ENCODE data around the gene MARCHF6. TPM values are rescaled to one million over a fixed set of nuclear protein-coding genes. Genes with fewer than 3 reads are reported as not detected.
"Not testable (repeated sequence)": the region's sequence is repeated elsewhere in the genome, so short reads cannot be mapped to it uniquely, and the experiment has no call there.

Gene MARCHF6
- total RNA-seq, 1 donor from 2014 or later = 43.9 TPM

DNA sequence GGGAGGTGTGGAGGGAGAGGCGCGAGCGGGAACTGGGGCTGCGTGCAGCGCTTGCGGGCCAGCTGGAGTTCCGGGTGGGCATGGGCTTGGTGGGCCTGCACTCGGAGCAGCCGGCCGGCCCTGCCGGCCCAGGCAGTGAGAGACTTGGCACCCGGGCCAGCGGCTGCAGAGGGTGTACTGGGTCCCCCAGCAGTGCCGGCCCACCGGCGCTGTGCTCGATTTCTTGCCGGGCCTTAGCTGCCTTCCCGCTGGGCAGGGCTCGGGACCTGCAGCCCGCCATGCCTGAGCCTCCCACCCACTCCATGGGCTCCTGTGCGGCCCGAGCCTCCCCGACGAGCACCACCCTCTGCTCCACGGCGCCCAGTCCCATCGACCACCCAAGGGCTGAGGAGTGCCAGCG is 21.7 kb downstream of the MARCHF6 start:
- DNase-seq (ENCODE audit: low read depth, low spot score) = not testable (repeated sequence)

DNA sequence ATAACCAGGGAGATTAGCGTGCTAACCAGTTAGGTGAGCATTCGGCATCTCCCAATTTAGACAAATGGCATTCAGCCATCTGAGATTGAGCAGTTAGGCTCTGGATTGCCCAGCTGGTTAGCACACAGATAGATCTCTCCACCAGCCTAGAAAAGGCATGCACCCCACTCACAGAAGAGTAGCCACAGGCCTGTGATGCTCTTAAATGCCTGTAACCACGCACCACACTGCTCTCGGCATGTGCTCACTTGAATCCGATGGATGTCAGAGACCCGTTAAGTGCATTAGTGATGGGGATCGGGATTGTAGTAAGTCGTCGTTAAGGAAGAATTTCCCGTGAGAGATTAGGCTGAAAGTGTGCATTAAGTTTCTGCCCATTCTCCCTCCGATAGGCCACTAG is 23.0 kb downstream of the MARCHF6 start:
- no peak for DNase-seq (ENCODE audit: low read depth, low spot score)

DNA sequence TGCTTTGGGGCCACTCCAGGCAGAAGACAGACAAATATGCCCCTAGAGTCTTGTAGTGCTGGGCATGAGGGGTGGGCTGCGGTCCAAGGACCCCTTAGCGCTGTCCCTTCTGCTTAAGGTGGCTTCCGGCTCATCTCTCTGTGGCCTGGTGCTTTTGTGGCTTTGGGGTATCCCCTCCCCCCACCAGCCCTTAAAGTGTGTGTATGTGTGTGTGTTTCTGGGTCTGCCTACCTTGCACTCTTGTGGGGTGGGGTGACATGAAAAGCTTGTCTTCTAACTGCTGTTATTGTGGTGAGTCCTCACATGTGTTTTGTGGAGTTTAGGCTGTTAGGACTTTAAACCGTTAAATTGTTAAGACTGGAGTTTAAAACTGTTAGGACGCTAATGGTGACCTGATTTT is 23.6 kb downstream of the MARCHF6 start:
- DNase-seq (ENCODE audit: low read depth, low spot score) = no peak

DNA sequence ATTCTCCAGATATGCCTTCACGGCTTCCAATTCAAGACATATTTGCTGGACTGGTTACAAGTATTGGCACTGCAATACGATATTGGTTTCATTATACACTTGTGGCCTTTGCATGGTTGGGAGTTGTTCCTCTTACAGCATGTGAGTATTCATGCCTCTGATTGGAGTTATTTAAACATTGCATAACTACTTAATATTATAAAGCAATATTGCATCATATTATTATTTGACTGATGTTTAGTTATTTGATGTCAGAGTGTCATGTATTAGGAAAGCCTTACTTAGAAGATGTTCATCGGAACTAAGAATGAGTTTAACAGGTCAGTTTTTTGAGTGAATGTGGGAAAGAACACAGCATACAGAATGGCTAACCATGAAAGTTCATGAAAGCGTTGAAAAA is 28.3 kb downstream of the MARCHF6 start:
- no peak for DNase-seq (ENCODE audit: low read depth, low spot score)

DNA sequence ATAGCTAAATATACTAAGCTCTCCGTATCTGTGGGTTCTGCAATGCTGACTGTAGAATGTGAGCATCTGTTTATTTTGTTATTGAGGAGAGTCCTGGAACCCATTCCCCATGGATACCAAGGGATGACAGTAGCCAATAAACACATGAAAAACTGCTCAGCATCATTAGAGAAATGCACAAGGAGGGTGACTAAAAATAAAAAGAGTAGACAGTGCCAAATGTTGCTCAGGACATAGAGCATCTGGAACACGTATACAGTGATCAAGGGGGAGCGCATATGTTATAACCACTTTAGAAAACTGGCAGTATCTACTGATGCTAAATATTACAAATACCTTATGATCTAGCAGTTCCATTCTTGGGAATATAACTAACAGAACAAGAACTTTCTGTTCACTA is 31.0 kb downstream of the MARCHF6 start:
- no peak for DNase-seq (ENCODE audit: low read depth, low spot score)

DNA sequence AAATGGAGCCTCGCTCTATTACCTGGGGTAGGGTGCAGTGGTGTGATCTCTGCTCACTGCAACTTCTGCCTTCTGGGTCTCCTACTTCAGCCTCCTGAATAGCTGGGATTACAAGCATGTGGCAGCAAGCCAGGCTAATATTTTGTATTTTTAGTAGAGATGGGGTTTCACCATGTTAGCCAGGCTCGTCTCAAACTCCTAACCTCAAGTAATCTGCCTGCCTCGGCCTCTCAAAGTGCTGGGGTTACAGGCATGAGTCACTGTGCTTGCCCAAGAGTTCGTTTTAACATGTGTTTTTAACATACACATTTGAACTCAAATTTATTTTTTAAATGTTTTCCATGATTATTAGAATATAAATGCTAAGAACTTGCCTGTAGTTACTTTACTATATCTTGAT is 34.2 kb downstream of the MARCHF6 start:
- DNase-seq (ENCODE audit: low read depth, low spot score) = no peak

DNA sequence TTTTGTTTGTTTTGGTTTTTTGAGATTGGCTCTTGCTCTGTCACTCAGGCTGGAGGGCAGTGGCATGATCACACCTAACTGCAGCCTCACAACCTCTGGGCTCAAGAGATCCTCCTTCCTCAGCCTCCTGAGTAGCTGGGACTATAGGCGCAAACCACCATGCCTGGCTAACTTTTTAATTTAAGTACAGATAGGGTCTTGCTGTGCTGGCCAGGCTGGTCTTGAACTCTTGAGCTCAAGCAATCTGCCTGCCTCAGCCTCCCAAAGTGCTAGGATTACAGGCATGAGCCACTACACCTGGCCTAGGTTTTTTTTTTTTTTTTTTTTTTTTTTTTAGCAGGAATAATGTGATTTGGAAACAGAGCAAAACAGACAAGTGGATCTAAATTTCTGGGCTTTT is 37.6 kb downstream of the MARCHF6 start:
- no peak for DNase-seq (ENCODE audit: low read depth, low spot score)

DNA sequence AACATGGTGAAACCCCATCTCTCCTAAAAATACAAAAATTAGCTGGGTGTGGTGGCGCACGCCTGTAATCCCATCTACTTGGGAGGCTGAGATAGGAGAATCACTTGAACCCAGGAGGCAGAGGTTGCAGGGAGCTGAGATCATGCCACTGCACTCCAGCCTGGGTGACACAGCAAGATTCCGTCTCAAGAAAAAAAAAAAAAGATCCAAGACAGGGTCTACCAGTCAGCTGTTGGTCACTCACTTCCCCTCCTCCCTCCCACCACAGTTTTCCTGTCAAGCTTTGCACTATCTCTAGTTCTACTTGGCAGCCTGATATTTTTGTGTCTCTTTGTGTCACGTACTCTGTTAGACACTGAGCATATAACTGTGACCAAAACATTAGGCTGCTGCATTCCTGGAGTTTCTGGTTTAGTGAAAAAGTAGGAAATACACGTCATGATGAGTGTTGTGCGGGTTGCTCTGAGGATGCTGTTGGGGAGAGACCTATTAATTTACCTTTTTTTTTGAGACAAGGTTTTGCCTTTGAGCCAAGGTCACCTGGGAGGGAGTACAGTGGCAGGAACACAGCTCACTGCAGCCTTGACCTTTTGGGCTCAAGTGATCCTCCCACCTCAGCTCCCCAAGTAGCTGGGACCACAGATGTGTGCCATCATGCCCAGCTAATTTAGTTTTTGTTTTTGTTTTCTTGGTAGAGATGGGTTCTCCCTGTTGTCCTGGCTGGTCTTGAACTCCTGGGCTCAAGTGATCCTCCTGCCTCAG is 39.3 kb downstream of the MARCHF6 start:
- not testable (repeated sequence) for DNase-seq (ENCODE audit: low read depth, low spot score)

DNA sequence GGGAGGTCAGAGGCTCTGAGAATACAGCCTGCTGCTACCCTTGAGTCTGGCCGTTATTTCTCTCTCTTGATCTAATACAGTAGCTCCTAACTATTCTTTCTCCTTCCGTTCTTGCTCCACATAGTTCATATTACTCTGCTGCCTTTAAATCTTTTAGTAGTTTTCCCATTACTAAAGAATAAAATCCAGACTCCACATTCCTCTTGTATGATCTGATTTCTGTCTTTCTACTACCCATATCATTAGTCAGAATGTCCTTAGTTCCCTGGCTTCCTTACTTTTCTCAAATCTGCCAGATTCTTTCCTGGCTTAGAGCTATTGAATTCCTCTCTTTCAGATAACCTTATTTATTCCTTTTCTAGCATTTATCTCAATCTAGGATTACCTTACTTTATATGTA is 40.0 kb downstream of the MARCHF6 start:
- DNase-seq (ENCODE audit: low read depth, low spot score) = no peak

DNA sequence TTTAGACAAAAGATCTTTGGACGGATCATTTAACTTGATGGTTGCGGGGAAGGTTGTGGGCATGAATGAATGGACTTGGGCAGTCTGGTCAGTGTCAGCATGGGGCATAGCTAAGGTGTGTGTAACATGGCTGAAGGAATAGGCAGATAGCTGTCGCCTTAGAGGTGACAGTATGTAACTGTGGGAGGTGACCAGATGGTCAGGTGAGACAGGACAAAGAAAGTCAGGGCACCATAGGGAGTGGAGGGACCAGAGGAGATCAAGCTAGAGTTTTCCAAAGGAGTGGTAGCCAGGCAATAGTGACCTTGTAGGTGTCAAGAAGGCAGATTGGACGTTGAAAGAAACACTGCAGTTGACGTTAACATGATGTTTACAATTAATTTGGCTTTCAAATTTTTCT is 43.1 kb downstream of the MARCHF6 start:
- DNase-seq (ENCODE audit: low read depth, low spot score) = no peak

DNA sequence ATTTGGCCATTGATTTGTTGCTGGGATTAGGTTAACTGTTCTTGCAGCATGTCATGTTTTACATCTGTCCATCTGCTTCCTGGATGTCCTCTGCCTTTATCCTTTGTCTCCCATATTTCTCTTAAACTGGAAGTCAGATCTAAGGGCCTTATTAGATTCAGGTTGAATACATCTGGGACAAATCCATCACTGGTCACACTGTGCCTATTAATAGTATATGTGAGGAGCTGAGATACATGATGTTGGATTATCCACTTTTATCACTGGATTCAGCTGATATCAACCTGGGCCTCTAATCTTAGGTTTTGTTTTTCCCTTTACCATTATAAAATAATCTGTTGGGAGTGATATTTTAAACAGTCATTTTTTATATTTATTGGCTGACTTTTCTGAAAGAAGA is 46.3 kb downstream of the MARCHF6 start:
- no peak for DNase-seq (ENCODE audit: low read depth, low spot score)

DNA sequence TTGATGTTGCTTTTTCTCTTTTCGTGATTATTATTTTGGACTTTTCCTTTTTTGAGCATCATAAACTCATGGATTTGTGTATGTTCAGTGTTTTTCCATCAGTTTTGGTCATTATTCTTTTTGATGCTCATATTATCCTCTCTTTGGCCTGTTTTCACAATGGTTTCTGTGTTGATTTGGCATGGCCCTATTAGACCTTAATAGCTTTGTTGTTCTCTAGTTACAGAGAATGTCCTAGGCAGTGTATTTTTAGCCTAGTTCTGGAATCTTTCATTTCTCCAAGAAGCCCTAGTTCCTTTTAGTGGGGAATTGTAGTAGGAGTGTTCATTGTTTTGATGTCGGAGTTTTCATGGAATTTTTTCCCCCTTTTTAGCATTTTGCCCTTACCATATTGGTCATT is 46.9 kb downstream of the MARCHF6 start:
- DNase-seq (ENCODE audit: low read depth, low spot score) = no peak

DNA sequence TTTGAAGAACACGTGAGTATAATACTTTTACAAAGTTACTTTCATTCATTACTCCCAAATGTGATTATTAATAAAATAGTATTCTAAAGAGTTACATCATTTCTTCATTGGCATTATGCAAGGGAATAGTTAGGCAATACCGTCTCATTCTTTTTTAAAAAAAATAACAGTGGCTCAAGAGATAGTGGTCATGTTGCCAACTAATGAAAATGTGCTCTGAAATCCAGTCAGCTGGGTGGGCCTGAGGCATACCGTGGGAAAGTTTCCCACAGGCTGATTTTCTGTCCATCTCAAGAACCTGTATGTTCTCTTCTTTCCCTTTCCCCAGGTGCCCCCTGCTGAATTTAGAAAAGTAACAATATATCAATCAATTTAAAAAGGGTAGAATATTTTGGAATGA is 47.3 kb downstream of the MARCHF6 start:
- no peak for DNase-seq (ENCODE audit: low read depth, low spot score)

DNA sequence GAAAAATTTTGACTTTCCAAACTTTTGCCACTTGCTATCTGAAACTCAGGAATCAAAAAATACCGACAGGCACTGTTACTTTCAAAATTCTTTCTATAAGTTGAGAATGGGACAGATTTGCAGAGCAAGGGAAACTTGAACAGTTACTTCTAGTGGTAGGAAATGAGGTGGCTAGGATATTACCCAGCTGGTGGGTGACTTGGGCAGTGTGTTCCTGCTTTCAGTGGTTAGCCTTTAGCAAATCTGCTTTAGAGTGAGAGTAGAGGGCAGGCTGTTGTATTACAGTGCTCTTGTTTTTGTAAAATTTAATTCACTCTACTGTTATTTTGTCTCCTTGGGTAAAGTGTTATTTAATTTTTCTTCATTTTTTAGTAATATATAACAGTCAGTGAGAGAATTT is 48.0 kb downstream of the MARCHF6 start:
- no peak for DNase-seq (ENCODE audit: low read depth, low spot score)

Other genes starting within 250 kb of the MARCHF6 start
- 14.0 and 25.8 TPM in 2 replicates for gene ATPSCKMT, start 103.8 kb upstream of the MARCHF6 start, total RNA-seq
- 820 and 1,235 TPM in 2 replicates for gene CCT5, start 103.4 kb upstream of the MARCHF6 start, total RNA-seq
- 6.1 and 7.1 TPM in 2 replicates for gene CMBL, start 45.8 kb upstream of the MARCHF6 start, total RNA-seq
- gene ROPN1L, start 88.2 kb downstream of the MARCHF6 start, total RNA-seq = 0.42 and 0.59 TPM in 2 replicates
- gene ANKRD33B, start 210.4 kb downstream of the MARCHF6 start, total RNA-seq = 6.6 and 7.6 TPM in 2 replicates